ENCODE data around the gene SFTA2. TPM values are rescaled to one million over a fixed set of nuclear protein-coding genes. Genes with fewer than 3 reads are reported as not detected.
A peak's percentile ranks its signal among the peaks of the same experiment; 100 is the strongest.

Gene SFTA2
- total and polyA plus RNA-seq, 9 of the 15 experiments (the other 6 are each of a cell fraction or from before 2014, with no cell fraction given): not detected

DNA sequence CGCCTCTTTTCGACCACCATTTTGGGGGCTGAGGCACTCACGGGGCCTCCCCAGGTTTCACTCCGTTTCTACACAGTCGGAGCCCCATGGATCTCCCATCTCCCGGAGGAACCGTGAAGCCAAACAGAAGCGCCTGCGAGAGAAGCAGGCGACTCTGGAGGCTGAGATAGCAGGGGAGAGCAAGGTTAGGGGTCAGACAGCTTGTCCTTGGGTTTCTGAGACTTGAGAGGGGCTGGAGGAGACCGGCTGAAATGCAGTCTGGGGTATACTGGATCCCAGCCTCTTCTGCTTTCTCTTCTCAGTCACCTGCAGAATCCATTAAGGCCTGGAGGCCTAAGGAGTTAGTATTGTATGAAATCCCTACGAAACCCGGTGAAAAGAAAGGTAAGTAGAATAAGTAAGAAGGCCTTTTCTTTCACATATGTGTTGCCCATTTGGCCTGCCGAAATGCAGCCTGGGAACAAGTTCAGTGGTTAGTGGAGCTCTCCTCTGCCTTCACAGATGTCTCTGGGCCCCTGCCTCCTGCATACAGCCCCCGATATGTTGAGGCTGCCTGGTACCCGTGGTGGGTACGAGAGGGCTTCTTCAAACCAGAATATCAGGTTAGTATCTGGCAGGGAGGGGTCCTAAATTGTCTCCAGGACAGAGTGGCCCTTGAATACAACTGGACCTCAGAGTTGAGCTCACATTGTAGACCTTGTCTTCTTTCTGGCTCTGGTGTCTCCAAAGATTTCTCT is 16.9 kb downstream of the SFTA2 start (continued):
- TF ChIP-seq TEAD4 (IDR thresholded peaks at IDR 0.05; ENCODE audit: low read length): no peak; the same call in 1 of the 2 replicates
- TF ChIP-seq TEAD4 (CRISPR knock-in tag; IDR thresholded peaks at IDR 0.05; ENCODE audit: borderline replicate concordance): no peak
- no peak for TF ChIP-seq HINFP (tag; conservative IDR thresholded peaks at IDR 0.05; ENCODE audit: low read depth)
- TF ChIP-seq NR2C2 (CRISPR knock-in tag; IDR thresholded peaks at IDR 0.05): 0 out of 2 replicates have a peak, but pooled peaks have one; percentile 25
- TF ChIP-seq NR2C2 (tag; IDR thresholded peaks at IDR 0.05): peak; percentile 80
- no peak for TF ChIP-seq ZBTB26 (CRISPR knock-in tag; IDR thresholded peaks at IDR 0.05)
- TF ChIP-seq, protein P1, sequence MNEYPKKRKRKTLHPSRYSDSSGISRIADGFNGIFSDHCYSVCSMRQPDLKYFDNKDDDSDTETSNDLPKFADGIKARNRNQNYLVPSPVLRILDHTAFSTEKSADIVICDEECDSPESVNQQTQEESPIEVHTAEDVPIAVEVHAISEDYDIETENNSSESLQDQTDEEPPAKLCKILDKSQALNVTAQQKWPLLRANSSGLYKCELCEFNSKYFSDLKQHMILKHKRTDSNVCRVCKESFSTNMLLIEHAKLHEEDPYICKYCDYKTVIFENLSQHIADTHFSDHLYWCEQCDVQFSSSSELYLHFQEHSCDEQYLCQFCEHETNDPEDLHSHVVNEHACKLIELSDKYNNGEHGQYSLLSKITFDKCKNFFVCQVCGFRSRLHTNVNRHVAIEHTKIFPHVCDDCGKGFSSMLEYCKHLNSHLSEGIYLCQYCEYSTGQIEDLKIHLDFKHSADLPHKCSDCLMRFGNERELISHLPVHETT (CRISPR knock-in tag; conservative IDR thresholded peaks at IDR 0.05 in 1 of 2, IDR thresholded peaks at IDR 0.05 in 1 of 2): 0 out of 4 replicates have a peak, but pooled peaks of 1 of the 2 experiments have one; percentile 11
- 0 out of 2 replicates have a peak, but pooled peaks have one; percentile 27 for TF ChIP-seq KLF13 (tag; IDR thresholded peaks at IDR 0.05; ENCODE audit: borderline replicate concordance, low read depth)
- TF ChIP-seq E2F6 (IDR thresholded peaks at IDR 0.05; ENCODE audit: borderline replicate concordance in 1 of 2, extremely low read depth in 1 of 2, insufficient read depth in 1 of 2, insufficient read length in 1 of 2, low read depth in 1 of 2, low read length in 1 of 2, poor library complexity in 1 of 2, severe bottlenecking in 1 of 2): no peak
- peak; percentile 82 for TF ChIP-seq ESRRA (IDR thresholded peaks at IDR 0.05; ENCODE audit: borderline replicate concordance, low read depth)
- peak in 2 of 3 experiments; percentile 19 to 61 for TF ChIP-seq YY1 (IDR thresholded peaks at IDR 0.05; ENCODE audit: borderline replicate concordance in 1 of 3, control insufficient read depth in 1 of 3, extremely low read depth in 1 of 3, insufficient read depth in 3 of 3, insufficient read length in 1 of 3, insufficient replicate concordance in 2 of 3, low read depth in 1 of 3, low read length in 2 of 3)
- TF ChIP-seq SMARCA4 (IDR thresholded peaks at IDR 0.05): peak; percentile 37; the same call in 1 of the 2 replicates

Measured in K562 (cell line).